ENCODE measurements around the gene CTDSPL. TPM values are rescaled to one million over a fixed set of nuclear protein-coding genes. Genes with fewer than 3 reads are reported as not detected.

CTDSPL gene
- total and polyA plus RNA-seq, 2 of the 8 experiments (the other 6 are each of a cell fraction or from before 2014, with no cell fraction given), result 20.3 to 42.2 TPM

- H3K4me2 ChIP-seq (ENCODE audit: insufficient read depth in 1 of 2, low read depth in 2 of 2, low read length in 2 of 2), result no peak overlapping the region
- H4K91ac ChIP-seq (replicated peaks; ENCODE audit: insufficient read length, low read length), result no peak overlapping the region
- DNase-seq (ENCODE audit: low read depth in 1 of 2, low spot score in 2 of 2), result no peak
- H2AK5ac ChIP-seq (ENCODE audit: low read depth, low read length), result no peak overlapping the region
- H3K23me2 ChIP-seq (ENCODE audit: low read depth, low read length), result no peaks in the 10 kb centered on the region
- no peak overlapping the region for H2BK12ac ChIP-seq (ENCODE audit: low read depth, low read length)
- H4K8ac ChIP-seq (ENCODE audit: extremely low read depth, insufficient read depth, low read length), result no peak overlapping the region
- no peak overlapping the region for H2BK5ac ChIP-seq (ENCODE audit: low read depth, low read length)
- ChIA-PET CTCF (ENCODE audit: partially characterized antibody) (interaction anchor here (0.5 to 9.6 kb wide), 3 partner anchors 14 to 710 kb away, joined by 3 to 74 read pairs (median 8); no protein-coding TSS in a partner anchor), POLR2A (ENCODE audit: partially characterized antibody) (no interaction called here)
- H3K4me1 ChIP-seq (replicated peaks in 1 of 4; ENCODE audit: control insufficient read depth in 3 of 4, insufficient read depth in 4 of 4, low read length in 3 of 4), result no peaks in the 10 kb centered on the region
- 75% methylated on average over 6 of the region's 6 CpGs; no CpG with 5 or more reads in 1 of the 2 experiments for WGBS, 2 experiments (ENCODE audit: extremely low coverage in 1 of 2, insufficient coverage in 1 of 2, insufficient read length in 1 of 2, insufficient replicate concordance in 2 of 2, low coverage in 1 of 2, low lambda C conversion rate in 2 of 2, missing lambda C conversion rate in 1 of 2)
- no peak overlapping the region for H3K18ac ChIP-seq (ENCODE audit: extremely low read depth, low read length)
- H3K14ac ChIP-seq (ENCODE audit: insufficient read length), result no peak overlapping the region
- H2BK15ac ChIP-seq (ENCODE audit: low read length), result no peak overlapping the region
- FAIRE-seq, result no peak
- no peak overlapping the region for H2BK20ac ChIP-seq (ENCODE audit: low read length)
- H3K36me3 ChIP-seq (ENCODE audit: control insufficient read depth in 2 of 4, insufficient read depth in 4 of 4, low read length in 3 of 4), result peaks cover 0 to 7% (median 2%) of the 10 kb centered on the region in 4 experiments; a peak in 2 of 8 replicates
- H3K27me3 ChIP-seq (replicated peaks in 1 of 4; ENCODE audit: control insufficient read depth in 3 of 4, extremely low read depth in 1 of 4, insufficient read depth in 3 of 4, low read length in 3 of 4), result no peaks in the 10 kb centered on the region
- H3K9me3 ChIP-seq (ENCODE audit: insufficient read depth in 2 of 2, low read depth in 1 of 2, low read length in 1 of 2), result no peaks in the 10 kb centered on the region
- H3K4ac ChIP-seq (replicated peaks; ENCODE audit: insufficient read length, low read depth, low read length), result no peak overlapping the region
- H4K5ac ChIP-seq (ENCODE audit: insufficient read length, low read depth, low read length), result no peak overlapping the region
- H3K9ac ChIP-seq (replicated peaks in 1 of 4; ENCODE audit: extremely low read depth in 1 of 4, low read depth in 3 of 4, low read length in 3 of 4), result no peak overlapping the region
- H4K20me1 ChIP-seq (replicated peaks in 1 of 2; ENCODE audit: control insufficient read depth in 1 of 2, insufficient read depth in 2 of 2, low read length in 2 of 2), result peaks cover 0 to 2% of the 10 kb centered on the region in 2 experiments
- no peaks in the 10 kb centered on the region; the same call in 1 of the 2 replicates for H3K79me1 ChIP-seq (ENCODE audit: low read depth, low read length)
- no peak overlapping the region for H3K56ac ChIP-seq (replicated peaks; ENCODE audit: insufficient read length, low read depth, low read length)
- H3K27ac ChIP-seq (ENCODE audit: low read depth, low read length), result no peak overlapping the region
- H3K79me2 ChIP-seq (ENCODE audit: control insufficient read depth in 1 of 2, insufficient read depth in 2 of 2, low read length in 2 of 2), result no peaks in the 10 kb centered on the region
- no peak overlapping the region for H3K4me3 ChIP-seq (ENCODE audit: extremely low read depth in 1 of 4, insufficient read depth in 2 of 4, low read depth in 3 of 4, low read length in 4 of 4)
- H2BK120ac ChIP-seq (replicated peaks; ENCODE audit: low read depth, low read length), result no peak overlapping the region
- no peak overlapping the region for H2AFZ ChIP-seq (ENCODE audit: low read length)
- no peak overlapping the region for H3K23ac ChIP-seq (ENCODE audit: insufficient read length)
- TF ChIP-seq SIRT6 (IDR thresholded peaks at IDR 0.05; ENCODE audit: low read length), result no peak
- no peak for TF ChIP-seq POLR2AphosphoS5 (IDR thresholded peaks at IDR 0.05; ENCODE audit: low read depth, low read length)
- no peak for TF ChIP-seq BACH1 (IDR thresholded peaks at IDR 0.05; ENCODE audit: low read length)
- TF ChIP-seq SIN3A (conservative IDR thresholded peaks at IDR 0.05 in 1 of 2, IDR thresholded peaks at IDR 0.05 in 1 of 2; ENCODE audit: low read depth in 1 of 2, low read length in 2 of 2), result no peak
- no peak for TF ChIP-seq SRF (IDR thresholded peaks at IDR 0.05; ENCODE audit: low read depth, low read length)
- no peak for TF ChIP-seq TAF1 (IDR thresholded peaks at IDR 0.05; ENCODE audit: low read depth, low read length)
- TF ChIP-seq CHD2 (IDR thresholded peaks at IDR 0.05; ENCODE audit: low read length), result no peak
- TF ChIP-seq JUN (IDR thresholded peaks at IDR 0.05; ENCODE audit: low read depth, low read length), result no peak
- TF ChIP-seq BCL11A (IDR thresholded peaks at IDR 0.05; ENCODE audit: low read depth in 2 of 2, low read length in 2 of 2), result no peak
- no peak for TF ChIP-seq SUZ12 (IDR thresholded peaks at IDR 0.05; ENCODE audit: low read length)
- no peak for TF ChIP-seq TBP (IDR thresholded peaks at IDR 0.05; ENCODE audit: low read depth, low read length)
- no peak for TF ChIP-seq CHD1 (IDR thresholded peaks at IDR 0.05; ENCODE audit: low read depth, low read length)
- no peak for TF ChIP-seq CREB1 (IDR thresholded peaks at IDR 0.05)
- TF ChIP-seq SP2 (IDR thresholded peaks at IDR 0.05; ENCODE audit: low read length), result no peak
- no peak for TF ChIP-seq RNF2 (IDR thresholded peaks at IDR 0.05; ENCODE audit: borderline replicate concordance, low read depth, low read length, missing control alignments, poor library complexity, severe bottlenecking)
These were observed 155.3 kb downstream of the CTDSPL start for GRCh38 chr3:38016847-38017444.
